NCI-H1694 treated with DMSO at 0.1 percent for 48 hours (cell line): Measurements from ENCODE around the gene SMIM14.

Source experiments
- DNase-seq: peaks from one replicate; lab custom pipeline; 2025; lab: John Stamatoyannopoulos, UW

Gene SMIM14

DNA sequence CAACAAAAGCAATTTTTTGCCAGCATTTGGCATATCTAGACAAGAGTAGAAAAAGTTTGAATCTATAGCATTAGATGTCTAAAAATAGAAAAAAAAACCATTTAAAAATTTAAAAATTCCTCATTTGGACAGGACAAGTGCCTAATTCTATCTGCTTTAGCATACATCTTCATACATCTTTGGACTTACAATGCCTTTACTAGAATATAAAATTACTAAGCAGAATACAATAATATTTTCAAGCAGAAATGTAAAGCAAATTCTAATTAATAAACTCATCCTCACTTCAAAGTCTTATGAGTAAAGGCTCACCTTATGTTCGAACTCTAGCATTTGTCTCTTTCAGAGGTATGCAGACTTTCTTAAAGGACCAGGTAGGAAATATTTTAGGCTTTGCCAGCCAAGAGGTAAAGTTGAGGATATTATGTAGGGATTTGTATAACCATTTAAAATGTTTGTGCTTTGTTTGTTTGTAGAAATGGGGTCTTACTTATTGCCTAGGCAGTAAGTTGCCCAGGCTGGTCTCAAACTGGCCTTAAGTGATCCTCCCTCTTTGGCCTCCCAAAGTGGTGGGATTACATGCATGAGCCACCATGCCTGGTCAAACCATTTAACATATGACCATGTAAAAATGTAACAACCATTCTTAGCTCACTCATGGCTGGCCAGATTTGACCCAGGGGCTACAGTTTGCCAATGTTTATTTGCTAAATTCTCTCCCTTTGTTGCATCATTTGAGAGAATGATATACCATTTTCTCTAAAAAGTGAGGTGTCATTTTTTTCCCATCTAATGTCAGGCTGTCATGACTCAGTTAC, 140.5 kb downstream of the SMIM14 start:
- no peak for DNase-seq
